Stimulated activated CD4-positive, alpha-beta T cell treated with anti-CD3 and anti-CD28 coated beads, Interleukin-15, amount 100 ng/mL, for 24 hours (primary cell): ENCODE data around the gene NUP93.

ENCODE experiments used
- DNase-seq: peaks from one replicate; pipeline ENCODE4 v3.0.0-alpha.2; 2020

NUP93 gene

DNA sequence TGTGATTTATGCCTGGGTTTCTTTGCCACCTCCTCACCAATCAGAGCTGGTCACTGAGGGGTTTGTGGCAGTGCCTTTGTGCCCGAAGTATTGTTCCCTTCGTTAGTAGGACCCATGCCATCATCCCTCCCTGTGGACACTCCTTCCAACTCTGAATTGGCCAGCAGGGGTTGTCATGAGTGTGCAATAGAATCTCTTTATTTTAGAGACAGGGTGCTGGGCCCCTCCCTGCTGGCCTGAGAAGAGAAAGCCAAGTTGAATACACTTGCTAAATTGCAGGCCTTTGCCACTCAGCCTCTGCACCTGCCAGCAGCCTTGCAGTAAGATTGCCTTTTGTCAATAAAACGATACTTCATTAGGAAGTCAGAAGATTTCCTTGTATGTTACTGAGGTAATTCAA lies 94.4 kb downstream of the NUP93 start:
- no peak for DNase-seq

DNA sequence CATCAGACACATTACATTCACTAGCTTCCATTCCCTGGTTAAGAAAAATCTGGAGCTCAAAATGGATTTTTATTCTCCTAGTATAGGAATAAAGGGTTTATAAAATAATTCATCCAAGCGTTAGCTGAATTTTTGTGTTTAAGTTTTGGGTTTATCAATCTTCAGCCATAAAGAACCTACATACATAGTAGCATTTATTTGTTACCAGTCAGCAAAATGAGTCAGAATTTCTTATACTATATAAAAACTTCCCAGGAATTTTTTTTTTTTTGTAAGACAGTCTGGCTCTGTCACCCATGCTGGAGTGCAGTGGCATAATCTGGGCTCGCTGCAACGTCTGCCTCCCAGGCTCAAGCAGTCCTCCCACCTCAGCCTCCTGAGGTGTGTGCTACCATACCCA lies 94.9 kb downstream of the NUP93 start:
- DNase-seq, result no peak

DNA sequence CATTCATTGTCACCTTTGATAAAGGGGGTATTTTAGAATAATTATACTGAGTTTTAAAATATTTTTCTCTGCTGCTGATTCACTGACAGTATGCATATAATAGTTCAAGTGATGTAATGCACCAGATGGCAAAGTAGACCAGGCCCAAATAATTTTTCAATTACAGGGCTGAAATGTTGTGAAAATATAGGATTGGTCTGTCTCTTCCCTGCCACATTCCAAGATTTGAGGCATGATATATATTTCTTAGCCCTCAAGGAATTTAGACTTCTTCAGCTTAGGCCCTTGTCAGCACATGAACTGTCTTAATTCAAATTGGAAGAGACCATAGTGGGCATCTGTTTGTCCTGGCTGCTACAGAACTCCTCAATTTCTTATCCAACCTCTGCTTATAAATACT lies 95.9 kb downstream of the NUP93 start:
- DNase-seq, result no peak

DNA sequence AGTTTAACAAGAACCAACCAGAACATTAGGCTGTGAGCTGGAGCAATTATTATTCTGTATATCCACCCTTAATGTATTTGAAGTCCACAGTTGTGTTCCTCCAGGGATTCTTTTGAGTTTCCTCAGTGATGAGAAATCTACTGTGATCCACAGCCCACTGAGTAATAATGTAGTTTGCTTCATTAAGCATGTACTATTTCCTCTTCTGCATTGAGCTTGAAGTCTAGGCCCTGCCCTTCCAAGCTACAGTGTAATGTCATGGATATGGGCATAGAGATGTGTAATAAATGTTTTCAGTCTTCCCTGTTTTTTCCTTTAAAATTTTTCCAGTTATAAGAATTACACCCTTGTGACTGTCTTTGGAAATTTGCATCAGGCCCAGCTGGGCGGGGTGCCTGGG lies 98.7 kb downstream of the NUP93 start:
- no peak for DNase-seq

DNA sequence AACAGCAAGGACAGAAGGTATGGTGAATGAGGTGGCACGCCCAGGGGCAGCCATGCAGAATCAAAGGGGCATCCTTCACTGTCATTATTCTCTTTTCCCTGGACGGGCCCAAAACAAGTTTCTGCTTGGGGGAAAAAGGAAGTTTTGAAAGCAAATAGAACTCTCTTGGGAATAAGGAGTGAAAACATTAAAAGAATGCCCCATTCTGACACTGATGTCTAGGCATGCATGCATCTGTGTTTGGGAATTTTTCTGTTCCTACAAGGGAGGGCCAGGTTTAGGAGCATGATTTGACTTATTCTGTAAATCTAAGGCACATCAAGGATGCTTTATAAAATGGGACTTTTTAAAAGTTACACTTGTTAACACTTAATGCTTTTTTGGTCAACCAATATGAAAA lies 100.7 kb downstream of the NUP93 start:
- DNase-seq, result no peak

DNA sequence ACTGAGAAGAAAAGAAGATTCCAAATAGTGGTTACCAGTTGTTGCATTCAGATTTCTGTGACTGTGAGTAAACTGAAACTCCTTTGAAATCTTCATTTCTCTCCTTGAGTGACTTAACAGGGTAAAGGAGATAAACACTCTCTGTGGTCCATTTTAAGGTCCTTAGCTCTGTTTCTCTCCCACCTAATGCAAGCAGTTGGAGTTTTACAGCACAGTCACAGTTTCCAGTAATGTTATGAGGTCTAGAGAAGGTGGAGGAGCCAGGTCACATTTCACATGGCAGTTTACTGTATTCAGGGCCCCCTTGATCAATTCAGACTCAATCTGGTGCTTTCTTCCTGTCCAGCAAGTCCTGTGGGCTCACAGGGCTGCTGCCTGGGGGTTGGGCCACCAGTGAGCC lies 102.8 kb downstream of the NUP93 start:
- no peak for DNase-seq

DNA sequence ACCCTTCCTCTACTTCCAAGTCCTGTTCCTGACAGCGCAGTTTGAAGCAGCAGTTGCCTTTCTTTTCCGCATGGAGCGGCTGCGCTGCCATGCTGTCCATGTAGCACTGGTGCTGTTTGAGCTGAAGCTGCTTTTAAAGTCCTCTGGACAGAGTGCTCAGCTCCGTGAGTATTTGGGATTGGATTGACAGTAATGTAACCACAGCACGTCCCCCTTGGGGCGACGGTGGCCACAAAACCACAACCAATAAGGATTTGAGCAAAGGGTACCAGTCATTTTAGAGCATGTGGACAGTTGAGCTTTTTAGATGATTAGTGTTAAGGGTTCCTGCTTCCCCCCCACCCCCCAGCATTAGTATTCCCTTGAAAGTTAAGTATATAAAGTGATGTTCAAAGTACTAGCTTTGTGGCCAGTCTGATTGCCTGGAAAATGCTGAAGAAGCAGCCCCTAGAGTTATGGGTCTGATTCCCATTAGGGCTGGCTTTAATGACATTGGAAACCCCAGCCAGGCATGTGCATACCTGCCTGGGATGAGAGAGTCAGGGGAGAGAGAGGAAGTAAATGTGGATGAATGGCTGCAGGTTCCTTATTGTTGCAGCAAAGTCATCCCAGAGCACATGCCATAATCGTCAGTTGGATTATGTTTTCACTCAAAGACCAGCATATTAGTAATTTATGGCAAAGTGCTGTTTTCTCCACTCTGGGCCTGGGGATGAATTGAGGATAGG lies 103.5 kb downstream of the NUP93 start:
- DNase-seq, result no peak

DNA sequence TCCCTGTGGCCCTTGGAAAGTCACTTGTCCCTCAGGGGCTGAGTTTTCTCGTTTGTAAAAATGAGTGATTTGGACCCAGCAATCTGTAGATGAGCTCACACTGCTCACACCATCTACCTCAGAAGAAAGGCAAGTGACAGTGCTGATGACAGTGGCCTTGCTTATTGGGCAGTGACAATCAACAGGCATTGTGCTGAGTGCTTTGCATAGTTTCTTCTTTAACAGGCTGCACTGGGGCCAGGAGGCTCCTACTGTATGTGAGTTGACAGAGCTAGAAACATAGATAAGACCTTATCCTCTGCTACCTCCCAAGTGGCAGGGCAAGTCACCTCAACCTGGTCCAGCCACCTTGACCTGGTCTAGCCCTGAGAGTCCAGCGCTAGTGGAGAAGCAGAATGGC lies 105.4 kb downstream of the NUP93 start:
- DNase-seq, result no peak

DNA sequence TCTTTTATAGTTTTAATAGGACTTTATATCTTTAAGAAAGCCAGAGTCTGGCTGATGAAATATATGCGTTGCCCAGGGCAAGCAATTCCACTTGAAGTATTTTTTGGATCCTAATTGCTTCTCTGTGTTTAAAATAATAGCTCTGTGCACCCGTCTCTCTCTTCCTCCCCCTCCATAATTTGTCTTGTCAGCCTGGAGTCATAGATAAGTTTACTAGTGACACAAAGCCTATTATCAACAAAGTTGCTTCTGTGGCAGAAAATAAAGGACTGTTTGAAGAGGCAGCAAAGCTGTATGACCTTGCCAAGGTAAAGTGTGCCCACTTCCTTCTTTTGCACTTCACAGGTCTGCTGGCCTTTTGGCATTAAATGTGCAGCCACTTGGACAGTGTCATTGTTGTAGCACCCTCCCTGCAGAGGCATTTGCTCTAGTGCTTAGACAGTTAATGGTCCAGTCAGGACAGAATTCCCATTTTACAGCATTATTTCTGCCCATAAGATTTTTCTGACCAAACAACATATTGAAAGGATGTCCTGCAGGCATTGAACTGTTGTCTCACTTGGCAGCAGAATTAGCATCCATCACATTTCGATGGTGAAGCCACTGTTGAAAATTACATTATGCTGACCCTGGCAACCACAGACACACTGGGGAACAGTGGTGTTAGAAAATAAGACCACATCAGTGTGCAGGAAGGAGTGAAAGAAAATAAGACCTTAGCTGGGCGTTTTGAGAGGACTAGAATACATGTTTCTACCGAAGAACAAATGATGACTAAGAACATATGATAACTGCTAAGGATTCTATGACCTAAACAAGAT lies 106.7 kb downstream of the NUP93 start:
- no peak for DNase-seq

DNA sequence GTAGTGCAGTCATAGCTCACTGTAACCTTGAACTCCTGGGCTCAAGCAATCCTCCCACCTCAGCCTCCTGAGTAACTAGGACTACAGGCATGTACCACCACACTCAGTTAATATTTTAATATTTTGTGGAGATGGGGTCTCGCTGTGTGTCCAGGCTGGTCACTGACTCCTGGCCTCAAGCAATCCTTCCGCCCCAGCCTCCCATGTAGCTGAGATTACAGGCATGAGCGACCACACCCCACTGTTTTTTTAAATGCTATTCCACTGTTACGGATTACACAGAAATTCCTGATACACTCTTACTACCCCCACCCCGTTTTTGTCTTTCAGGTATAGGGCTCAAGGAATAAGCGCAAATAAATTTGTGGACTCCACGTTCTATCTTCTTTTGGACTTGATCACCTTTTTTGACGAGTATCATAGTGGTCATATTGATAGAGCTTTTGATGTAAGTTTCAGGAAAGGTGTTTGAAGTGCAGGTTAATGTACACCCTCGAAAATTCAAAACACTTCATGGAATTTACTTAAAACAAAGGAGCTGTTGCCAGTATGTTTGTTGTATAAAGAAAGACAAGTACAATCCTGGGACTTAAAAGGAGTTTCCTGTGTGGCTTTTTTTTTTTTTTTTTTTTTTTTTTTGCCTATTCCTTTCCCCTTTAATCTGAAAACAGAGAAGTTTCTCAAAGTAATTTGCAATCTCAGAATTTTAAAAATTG lies 108.9 kb downstream of the NUP93 start:
- no peak for DNase-seq

DNA sequence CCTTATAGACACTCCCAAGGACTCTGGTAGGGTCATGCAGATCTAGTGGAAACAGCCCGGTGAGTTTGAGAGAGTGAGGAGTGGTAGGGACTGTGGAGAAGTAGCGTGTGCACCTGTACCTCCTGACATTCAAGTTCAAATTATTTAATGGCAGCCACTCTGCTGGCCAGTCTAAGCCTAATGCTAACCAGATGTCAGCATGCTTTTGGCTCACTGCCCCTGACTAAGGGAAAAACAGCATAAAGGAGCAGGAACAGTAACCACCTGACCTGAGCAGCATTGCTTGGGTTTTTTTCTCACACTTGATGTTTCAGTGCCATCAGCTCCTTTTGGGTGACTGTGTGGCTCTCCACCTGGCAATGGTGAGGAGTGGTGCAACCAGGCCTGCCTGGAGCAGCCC lies 111.3 kb downstream of the NUP93 start:
- DNase-seq, result no peak

DNA sequence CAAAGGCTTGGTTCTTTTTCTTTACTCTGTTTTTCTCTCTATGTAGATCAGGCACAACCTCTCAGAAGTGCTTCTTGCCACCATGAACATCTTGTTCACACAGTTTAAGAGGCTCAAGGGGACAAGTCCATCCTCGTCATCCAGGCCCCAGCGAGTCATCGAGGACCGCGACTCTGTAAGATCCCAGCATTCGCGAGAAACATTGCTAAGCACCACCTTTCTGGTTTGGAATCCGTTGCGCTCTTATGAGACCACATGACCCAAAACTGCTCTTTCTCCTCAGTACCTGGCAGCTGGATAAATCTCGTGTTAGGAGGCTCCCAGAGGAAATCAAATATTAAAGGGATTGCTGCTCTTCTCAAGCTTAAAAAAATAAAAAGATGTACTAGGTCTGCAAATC lies 111.7 kb downstream of the NUP93 start:
- DNase-seq, result no peak

DNA sequence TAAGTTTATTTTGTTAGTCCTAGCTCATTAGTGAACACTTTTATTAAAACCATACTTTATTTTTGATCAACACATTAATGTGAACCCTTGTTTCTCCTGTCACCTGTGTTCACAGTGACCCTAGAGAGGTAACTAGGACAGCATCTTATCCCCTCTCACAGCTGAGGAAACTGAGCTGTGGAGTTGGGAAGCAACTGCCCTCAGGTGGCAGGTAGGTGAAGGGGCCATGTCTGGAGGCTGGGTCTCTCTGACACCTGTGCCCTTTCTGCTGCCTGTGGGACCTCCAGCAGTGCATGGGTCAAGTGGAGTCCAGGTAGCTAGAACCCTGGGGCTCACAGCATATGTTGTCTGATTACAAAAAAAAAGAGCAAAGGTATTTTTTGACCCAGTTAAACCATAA lies 112.2 kb downstream of the NUP93 start:
- no peak for DNase-seq

DNA sequence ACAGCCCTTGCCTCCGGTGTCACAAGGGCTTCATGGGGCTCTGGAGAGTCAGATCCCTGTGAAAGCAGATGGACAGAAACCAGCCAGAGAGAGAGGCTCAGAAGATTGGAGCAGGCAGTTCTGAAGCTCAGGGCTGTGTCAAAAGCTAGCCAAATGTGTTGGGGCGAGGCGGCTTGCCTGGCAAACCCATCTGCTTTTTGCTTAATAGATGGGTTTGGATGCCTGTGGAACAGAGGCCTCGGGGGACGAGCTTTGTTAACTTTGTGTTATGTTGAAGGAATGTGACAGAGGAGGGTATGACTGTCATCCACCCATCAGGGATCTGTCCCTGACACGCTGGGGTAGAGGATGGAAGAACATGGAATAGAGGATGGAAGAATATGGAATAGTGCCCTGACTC lies 114.1 kb downstream of the NUP93 start:
- no peak for DNase-seq

DNA sequence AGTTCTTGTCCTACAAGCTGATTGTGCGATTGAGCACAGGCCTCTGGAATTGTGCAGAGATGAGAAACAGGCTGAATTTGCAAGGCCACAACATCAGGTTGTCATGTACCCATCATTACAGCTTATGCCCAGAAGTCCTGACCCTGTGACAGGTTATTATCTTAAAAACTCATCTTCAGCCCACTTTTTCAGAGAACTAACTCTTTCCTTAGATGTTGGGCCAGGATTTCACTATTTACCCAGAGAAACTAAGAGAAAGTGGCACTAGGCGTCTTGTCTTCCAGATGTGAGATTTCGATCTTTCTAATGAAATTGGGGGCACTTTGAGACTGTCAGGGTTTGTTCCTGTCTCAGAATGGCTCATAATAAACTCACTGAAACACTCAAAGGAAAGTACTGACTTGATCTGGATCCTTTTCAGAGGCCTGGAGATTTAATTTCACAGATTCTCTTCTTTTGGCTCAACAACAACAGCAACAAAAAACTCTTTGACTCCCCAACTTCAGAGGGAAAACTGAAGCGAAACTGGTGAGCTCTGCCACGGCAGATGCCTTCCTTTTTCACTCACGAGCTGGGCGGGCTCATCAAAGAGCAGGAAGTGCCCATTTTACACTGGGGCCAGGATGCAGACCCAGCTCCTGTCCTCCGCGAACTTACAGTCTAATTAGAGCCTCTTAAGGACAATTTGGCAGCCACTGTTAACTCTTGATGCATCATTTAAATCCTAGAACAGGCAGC lies 117.4 kb downstream of the NUP93 start:
- peak; percentile 35 for DNase-seq

DNA sequence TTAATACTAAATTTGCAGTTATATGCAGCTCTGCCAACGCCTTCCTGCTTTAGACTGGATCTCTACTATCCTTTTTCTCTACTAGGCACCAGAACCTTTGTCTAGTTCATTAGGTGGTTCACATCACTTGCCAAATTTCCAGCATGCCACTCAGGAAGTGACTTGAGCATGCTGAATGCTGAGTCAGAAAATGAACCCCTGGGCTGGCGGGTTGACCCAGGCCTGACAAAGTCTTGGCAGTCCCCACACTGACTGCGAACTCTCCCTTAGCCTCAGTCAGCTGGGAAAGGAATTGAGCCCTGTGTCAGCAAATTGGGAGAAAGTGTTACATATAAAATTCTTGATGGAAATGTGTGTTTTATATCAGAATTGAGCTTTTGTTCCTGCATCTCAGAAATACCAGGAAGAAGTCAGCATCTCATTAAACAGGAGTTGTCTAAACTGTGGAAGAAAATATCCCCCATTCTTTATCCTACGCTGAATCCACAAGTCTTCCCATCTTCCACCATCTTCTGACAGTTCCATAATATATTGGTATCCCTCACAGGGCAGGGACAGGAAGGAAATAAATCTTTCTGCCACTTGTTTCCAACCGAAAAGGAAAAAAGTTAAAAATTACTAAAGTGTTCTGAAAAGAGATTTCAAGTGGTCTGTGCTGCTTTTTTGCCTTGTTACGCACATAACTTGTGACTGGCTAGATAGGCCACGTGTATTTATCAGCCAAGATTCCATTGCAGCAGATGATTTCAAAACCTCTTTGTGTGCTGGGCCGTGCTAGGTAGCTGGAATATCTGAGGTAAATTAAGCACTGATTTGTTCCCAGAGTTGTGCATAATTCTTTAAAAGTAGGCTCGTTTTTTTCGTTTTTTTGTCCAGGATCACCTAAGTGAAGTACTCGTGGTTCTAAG lies 118.4 kb downstream of the NUP93 start:
- no peak for DNase-seq

DNA sequence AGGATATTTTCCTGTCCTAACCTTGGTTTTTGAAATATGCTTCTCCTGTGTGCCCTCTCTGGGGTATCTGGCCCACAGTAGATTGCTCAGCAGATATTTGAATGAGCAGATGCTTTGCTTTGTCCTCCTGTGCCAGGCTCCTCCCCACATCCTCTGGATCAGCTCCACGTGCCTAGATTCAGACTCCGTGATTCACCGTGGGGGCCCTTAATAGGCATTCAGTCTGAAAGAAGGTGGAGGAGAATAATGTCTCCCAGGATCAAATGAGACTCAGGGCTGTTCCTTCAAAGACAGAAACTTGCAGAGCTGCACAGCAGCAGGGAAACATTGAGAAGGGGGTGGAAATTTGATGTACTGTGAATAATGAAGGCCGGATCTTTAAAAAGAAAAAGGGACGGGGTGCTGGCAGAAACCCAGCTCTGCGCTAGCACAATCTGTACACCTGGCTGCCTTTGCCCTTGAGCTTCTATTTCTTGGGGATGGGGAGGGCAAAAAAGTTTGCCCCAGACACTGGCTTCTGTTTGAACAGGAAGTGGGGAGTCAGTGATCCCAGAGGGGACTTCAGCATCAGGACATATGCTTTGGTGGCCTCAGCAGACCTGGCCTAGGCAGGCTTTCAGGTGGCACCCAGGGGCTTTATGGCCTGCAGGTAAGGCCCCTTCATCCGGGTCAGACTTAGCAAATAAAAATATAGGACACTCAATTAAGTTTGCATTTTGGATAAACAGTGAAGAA lies 119.2 kb downstream of the NUP93 start:
- DNase-seq, result no peak

DNA sequence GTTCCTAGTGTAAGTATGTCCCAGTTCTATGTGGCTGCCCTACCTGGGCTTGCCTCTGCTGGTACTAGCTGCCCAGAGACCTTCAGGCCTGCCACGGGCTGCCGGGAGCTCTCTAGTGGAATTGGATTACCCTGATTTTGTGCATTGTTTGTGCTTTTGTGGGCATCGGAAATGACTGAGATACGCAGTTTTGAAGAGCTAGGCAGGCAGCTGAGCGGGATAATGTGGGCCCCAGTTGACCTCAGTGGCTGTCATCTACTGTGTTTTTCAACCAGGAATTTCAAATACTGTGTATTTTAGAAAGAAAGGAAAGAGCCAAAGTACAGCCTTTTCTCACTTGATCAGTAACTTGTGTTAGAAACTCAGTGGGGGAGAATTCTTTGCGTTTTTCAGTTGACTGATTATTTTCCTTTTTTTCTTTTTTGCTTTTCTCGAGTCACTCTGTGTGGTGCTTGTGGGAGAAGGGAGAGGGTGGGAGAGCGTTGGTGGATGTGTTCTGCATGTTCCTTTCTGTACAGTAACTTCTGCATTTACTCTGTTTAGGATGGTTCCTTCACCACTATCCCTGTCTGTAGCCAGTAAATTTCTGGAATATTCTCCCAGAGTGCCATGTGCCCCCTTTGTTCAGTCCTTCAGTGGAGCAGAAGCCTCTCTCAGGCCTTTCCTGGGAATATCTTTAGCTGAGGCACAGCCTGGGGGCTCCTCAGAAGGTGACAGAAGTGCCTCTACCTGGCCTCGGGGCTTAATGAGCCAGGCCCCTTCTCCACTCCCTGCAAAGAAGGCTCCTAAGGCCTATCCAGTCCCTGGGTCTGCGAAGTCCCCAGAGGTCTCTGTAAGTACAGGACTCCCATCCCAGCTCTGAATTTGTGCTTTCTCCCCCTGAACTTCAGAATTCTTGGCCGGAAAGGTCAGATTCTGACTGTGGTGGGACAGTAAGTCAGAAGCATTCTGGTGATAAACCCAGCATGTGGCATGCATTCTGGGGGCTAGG lies 120.1 kb downstream of the NUP93 start:
- no peak for DNase-seq

DNA sequence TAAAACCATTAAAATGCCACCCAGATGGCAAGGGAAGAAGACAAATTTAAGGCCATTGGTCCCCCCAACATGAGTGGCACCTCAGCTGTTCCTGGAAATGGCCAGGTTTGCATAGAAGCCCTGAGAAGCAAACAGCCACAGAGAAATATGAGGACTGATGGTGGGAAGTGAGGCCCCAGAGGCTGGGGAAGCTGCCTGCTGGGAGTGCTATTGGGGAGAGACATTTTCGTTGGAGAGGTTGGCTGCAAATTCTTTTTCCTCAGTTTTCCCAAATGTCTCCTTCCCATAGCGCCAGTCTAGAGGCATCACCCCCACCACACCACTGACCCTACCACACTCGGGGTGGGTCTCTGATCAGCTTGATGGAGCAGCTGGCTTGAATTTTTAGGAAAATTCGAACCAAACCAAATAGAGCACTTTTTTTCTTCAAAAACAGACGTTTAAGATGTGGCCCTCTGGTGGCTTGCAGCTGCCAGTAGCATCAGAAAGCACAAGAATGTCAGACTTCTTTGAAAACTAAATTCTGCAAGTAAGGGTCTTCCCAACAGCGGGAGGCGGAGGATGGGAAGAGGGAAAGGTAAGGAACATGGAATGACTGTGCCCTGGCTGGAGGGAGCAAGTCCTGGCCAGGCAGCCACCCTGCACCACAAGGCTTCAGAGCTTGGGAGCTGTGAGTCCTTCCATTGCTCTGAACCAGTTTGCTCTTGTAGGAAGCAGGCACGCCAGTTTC lies 121.9 kb downstream of the NUP93 start:
- no peak for DNase-seq

DNA sequence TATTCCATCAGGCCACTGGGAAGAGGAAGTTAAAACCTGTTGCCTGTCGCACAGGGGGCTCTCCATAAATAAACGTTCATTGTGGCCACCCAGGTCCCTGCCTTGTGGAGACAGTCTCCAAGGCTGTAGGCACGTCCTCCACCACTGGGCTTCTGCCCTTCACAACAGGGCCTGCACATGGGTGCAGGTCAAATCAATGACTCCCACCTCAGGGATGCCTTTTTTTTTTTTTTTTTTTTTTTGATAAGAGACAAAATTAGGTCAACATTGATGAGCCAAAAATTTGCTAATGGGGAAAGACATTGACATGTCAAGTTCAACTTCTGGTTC lies 122.4 kb downstream of the NUP93 start:
- DNase-seq, result no peak
